Endothelial cell of hepatic sinusoid (primary cell): Measurements from ENCODE around the gene CDCA7.
"Not testable (repeated sequence)": the region's sequence is repeated elsewhere in the genome, so short reads cannot be mapped to it uniquely, and the experiment has no call there.

Experiments used
- in situ Hi-C: cut with HindIII; loops from 2 replicates; pipeline ENCODE4 v1.10.0; 2017; ENCODE audit warnings: low sequenced_read_pairs

The CDCA7 gene

DNA sequence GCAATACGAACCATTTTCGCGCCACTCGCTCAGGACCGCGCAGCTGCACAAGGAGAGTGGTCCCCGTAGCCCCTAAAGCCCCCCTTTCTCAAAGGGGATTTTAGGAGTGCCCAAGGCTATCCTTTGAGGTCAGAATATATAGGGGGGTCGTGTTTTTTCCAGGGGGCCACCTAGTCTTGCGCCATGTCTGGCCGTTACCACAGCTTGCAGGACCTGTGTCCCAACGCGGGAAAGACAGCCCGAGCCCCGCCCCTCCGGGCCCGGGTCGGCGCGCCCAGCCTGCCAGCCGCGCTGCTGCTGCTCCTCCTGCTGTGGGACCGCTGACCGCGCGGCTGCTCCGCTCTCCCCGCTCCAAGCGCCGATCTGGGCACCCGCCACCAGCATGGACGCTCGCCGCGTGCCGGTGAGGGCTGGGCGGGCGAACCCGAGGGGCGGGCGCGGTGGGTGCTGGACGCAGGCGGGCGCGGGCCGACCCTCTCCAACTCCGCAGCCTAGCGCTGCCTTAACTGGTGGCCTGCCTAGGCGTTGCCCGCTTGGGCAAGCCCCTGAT, at the start of gene CDCA7:
TSS of gene CDCA7 (plus strand) at position 291 of the 550 bp plus-strand sequence. CDS start at position 383, 92 bp downstream.
- in situ Hi-C loops, result no loop called here

GRCh38 chr2:173305303-173305702, 49.4 kb upstream of the CDCA7 start:
- in situ Hi-C loops, result no loop called here

DNA sequence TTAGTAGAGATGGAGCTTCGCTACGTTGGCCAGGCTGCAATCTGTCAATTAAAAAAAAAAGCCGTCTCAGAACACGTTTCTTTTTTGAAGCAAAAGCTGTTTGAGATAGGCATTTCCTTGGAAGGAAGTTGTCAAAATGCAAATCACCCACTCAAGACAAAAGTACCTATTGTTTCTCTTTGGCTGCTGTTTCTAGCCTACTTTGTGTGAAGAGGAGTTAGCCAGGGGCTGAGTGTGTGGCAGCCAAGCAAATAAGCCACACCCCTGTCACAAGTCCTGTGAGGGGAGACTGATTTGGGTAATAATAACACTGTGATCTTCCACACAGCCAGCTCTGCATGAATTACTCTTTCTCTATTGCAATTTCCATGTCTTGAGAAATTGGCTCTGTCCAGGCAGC, 47.4 kb upstream of the CDCA7 start:
- in situ Hi-C loops, result no loop called here

- in situ Hi-C loops, result not testable (repeated sequence)
These were observed 45.3 kb upstream of the CDCA7 start for GRCh38 chr2:173309370-173309769.

DNA sequence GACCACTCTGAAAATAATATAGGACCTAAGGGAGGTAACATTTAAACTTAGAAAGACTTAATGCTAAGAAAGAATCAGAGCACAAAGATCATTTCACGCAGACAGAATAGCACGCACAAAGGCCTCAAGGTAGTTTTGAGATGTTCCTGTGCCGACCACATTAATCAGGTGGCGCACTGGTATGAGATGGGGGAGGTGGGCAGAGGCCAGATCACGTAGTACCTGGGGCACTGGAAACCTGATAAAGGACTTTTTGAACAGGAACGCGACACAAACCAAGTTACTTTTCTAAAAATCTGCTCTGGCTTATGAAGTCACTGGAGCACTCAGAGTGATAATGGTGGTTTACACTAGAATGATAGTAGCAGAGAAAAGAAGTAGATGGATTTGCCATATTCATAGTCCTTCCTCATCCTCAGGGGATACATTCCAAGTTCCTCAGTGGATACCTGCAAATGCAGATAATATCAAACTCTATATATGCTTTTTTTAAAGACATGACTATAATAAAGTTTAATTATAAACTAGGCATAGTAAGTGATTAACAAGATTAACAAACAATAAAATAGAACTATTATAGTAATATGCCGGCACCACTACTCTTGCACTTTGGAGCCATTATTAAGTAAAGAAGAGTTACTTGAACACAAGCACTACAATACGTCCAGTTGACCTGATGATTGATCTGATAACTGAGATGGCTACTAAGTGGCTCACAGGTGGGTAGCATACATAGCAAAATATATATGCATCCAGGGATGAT, 42.6 kb upstream of the CDCA7 start:
- in situ Hi-C loops, result no loop called here

DNA sequence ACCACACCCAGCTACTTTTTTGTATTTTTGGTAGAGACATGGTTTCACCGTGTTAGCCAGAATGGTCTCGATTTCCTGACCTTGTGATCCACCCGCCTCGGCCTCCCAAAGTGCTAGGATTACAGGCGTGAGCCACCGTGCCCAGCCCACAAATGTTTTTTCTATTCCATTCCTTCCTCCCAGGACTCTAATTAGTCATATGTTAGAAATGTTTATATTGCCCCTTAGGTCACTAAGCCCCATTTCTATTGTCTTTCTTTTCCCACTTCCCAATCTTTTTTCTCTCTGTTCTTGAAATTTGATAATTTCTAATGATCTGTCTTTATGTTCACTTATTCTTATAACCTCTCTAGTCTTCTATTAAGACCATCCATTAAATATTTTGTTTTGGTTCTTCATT, 31.3 kb upstream of the CDCA7 start:
- in situ Hi-C loops, result no loop called here

GRCh38 chr2:173326806-173327205, 27.9 kb upstream of the CDCA7 start:
- in situ Hi-C loops, result no loop called here

DNA sequence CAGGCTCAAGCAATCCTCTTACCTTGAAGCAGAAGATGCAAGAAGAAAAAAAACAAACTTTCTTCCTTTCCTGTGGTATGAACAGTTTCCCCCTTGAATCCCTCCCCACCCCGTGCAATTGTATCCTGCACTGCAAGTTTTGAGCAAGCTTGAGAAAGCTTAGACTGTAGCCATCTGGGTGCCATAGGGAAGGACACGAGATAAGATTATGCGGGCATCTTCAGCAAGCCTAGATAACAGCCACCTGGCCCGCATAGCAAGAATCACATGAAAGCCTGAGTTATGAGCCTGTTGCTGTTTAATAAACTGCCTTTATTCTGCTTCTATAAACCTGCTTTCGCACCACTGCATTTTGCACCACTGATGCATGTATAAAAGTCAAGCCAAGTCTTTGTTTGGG, 27.3 kb upstream of the CDCA7 start:
- in situ Hi-C loops, result no loop called here

GRCh38 chr2:173333003-173333402, 21.7 kb upstream of the CDCA7 start:
- in situ Hi-C loops, result not testable (repeated sequence)

DNA sequence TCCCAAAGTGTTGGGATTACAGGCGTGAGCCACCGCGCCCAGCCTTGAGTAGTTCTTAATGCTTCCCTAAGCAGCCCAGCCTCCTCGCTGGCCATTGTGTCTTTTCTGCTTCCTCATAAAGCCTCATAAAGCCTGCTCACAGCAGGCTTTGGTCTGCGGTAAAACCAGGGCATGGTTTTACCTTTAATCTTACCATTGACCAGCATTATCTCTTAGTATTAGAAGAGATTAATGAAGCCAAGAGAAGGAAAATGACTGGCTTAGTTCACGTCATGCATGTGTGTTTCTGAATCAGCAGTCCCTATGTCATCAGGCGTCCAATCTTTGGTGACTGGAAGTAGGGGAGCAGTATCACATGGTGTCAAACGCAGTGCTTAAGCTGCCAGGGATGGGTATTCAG, 14.9 kb upstream of the CDCA7 start:
- in situ Hi-C loops, result no loop called here

DNA sequence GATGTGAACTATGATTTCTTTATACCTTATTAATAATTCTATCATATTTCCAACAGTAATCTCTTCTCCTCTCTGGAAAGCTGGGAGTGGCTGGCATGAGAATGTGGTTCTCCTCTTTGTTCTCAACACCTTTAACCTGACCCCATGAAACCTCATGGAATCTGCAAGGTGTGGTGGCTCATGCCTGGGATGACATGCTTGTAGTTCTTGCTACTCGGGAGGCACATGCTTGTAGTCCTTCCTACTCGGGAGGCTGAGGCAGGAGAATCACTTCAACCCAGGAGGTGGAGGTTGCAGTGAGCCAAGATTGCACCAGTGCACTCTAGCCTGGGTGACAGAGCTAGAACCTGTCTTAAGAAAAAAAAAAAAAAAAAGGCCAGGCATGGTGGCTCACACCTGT, 10.8 kb upstream of the CDCA7 start:
- in situ Hi-C loops, result no loop called here

- in situ Hi-C loops, result no loop called here
These were observed 8.6 kb upstream of the CDCA7 start for GRCh38 chr2:173346035-173346434.

- in situ Hi-C loops, result no loop called here
These were observed 7.1 kb upstream of the CDCA7 start for GRCh38 chr2:173347305-173348168.

DNA sequence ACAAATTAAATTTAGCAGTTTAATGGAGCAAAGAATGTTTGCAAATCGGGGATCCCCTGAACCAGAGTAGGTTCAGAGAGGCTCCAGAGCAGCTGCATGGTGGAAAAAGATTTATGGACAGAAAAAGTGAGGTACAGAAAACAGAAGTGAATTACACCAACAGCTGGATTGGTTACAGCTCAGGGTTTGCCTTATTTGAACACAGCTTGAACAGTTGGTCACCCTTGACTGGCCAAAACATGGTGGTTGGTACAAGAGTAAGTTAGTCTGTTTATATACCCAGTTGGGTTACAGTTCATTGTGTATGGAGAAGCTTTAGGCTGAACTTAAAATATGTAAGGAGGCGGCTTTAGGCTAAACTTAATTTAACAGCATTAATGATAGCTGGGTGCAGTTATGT, 5.4 kb upstream of the CDCA7 start:
- in situ Hi-C loops, result no loop called here

- in situ Hi-C loops, result no loop called here
These were observed 4.3 kb upstream of the CDCA7 start for GRCh38 chr2:173350383-173350782.

- in situ Hi-C loops, result no loop called here
These were observed 2.8 kb upstream of the CDCA7 start for GRCh38 chr2:173351879-173352278.

DNA sequence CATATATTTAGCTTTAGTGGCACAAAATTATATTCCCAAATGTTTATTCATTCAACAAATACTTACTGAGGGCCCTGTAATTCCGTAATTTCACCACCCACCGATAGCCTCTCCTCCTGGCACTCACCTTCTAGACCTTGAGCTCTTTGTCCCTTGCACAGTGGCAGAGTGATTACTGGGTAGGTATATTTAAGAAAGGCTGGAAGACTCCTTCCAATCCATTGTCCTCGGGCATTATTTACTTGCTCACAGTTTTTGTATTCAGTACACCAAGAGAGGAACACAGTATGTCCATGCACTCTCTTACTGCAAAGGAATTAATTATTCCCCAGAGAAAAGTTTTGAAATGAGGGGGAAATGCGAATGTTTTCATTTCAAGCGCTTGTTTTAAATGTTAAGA, 1.1 kb upstream of the CDCA7 start:
- in situ Hi-C loops, result no loop called here

GRCh38 chr2:173354073-173354581, 545 bp upstream of the CDCA7 start:
- in situ Hi-C loops, result no loop called here

DNA sequence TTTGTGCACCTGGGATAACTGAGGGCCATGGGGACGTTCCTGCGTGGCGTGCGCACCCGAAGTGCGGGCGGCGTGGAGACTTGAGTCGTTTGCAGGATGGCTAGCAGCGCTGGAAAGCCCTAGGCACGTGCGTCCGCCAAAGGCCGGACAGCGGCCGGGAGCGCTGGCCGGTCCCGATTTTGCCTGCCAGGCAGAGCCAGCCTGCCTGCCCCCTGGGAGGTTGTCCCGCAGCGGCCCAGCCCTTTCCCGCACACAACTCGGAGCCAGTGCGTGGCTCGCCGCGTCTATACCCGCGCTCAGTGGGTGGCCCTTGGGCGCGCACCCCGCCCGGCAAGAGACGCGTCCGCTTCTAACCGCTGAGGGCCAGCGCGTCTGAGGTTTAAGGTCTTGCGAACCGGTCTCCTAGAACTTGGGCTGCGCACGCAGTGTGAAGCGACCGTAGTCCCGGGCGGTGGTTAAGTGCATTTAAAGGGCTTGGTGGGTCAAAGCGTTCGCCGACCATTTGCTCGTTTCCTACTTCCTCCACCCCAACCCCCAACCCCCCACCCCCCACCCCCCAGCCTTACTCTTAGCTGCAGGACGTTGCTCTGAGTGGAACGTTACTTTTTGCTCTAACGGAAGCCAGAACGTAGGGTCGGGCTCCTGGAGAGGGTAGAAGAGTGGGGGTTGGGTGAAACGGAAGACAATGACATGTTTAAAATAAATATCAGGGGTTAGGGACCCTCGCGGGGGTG, 627 bp downstream of the CDCA7 start:
- in situ Hi-C loops, result no loop called here

- in situ Hi-C loops, result no loop called here
These were observed 1.3 kb downstream of the CDCA7 start for GRCh38 chr2:173355866-173356508.
